ENCODE measurements around the gene HSPA9. TPM values are rescaled to one million over a fixed set of nuclear protein-coding genes. Genes with fewer than 3 reads are reported as not detected.

Gene HSPA9
- total RNA-seq, 1 experiment from 2014 or later = 414 TPM

GRCh38 chr5:138604176-138604785, 29.1 kb upstream of the HSPA9 start:
- POLR2A ChIA-PET = interaction anchor here (1.5 kb wide), 1 partner anchor 29 kb away, joined by 4 read pairs; the partner anchor contains the start of gene HSPA9
- H3K4me3 Mint-ChIP-seq = no peak overlapping the region

More at GRCh38 chr5:138604176-138604785, 29.1 kb upstream of the HSPA9 start:
- Mint-ChIP-seq H3K27me3 (ENCODE audit: low read depth) (no peaks in the 10 kb centered on the region), H3K36me3 (no peaks in the 10 kb centered on the region), H3K4me1 (peaks cover 14% of the 10 kb centered on the region), H3K27ac (no peak overlapping the region), H3K9me3 (no peaks in the 10 kb centered on the region)
- no peak for DNase-seq (ENCODE audit: low spot score)
- CTCF ChIA-PET = interaction anchor here (1.2 to 2.0 kb wide), 3 partner anchors 25 to 121 kb away, joined by 3 to 9 read pairs (median 3); no protein-coding TSS in a partner anchor
- ATAC-seq = no peak
- TF ChIP-seq IRF1 (CRISPR knock-in tag; IDR thresholded peaks at IDR 0.05) (no peak), ZNF512 (CRISPR knock-in tag; IDR thresholded peaks at IDR 0.05; ENCODE audit: borderline replicate concordance) (no peak), ZNF425 (CRISPR knock-in tag; conservative IDR thresholded peaks at IDR 0.05) (no peak), TCF7 (CRISPR knock-in tag; IDR thresholded peaks at IDR 0.05; ENCODE audit: low read depth) (no peak), CDX4 (CRISPR knock-in tag; IDR thresholded peaks at IDR 0.05; ENCODE audit: borderline replicate concordance) (no peak), NFYB (CRISPR knock-in tag; conservative IDR thresholded peaks at IDR 0.05; ENCODE audit: low read depth) (no peak), USF1 (CRISPR knock-in tag; IDR thresholded peaks at IDR 0.05) (no peak), TEAD4 (CRISPR knock-in tag; IDR thresholded peaks at IDR 0.05) (no peak), MAX (CRISPR knock-in tag; IDR thresholded peaks at IDR 0.05) (no peak), AR (CRISPR knock-in tag; IDR thresholded peaks at IDR 0.05) (no peak), ELF4 (CRISPR knock-in tag; IDR thresholded peaks at IDR 0.05; ENCODE audit: low read depth) (no peak), ARID4B (CRISPR knock-in tag; IDR thresholded peaks at IDR 0.05; ENCODE audit: borderline replicate concordance) (no peak), ZBTB43 (CRISPR knock-in tag; IDR thresholded peaks at IDR 0.05) (no peak), NFATC4 (CRISPR knock-in tag; IDR thresholded peaks at IDR 0.05) (no peak), CREB1 (CRISPR knock-in tag; IDR thresholded peaks at IDR 0.05) (no peak)

Measured in WTC11 (cell line).